Endothelial cell of umbilical vein (primary cell): ENCODE measurements around the gene NR6A1. TPM values are rescaled to one million over a fixed set of nuclear protein-coding genes. Genes with fewer than 3 reads are reported as not detected.

Source experiments
- BruUV-seq: library from RNA; stranded (reverse); fragments of 400-500 nt; replicated peaks from 2 replicates; lab custom pipeline; 2021; lab: Mats Ljungman, UMichigan
- CTCF ChIA-PET: fragments of 300-600, 350-600 bp; sonication (Branson Sonifier 250); formaldehyde crosslinking; loops from one replicate; lab custom pipeline; 2021; ENCODE audit warnings: antibody characterized with exemption, inconsistent platforms; lab: Charles Lee
- POLR2A ChIA-PET: fragments of 300-600, 350-600 bp; sonication (Branson Sonifier 250); formaldehyde crosslinking; loops from one replicate; lab custom pipeline; 2021; ENCODE audit warnings: antibody characterized with exemption, inconsistent platforms; lab: Charles Lee
- DNase-seq: peaks from one replicate; pipeline ENCODE4 v3.0.0-alpha.2; 2011; ENCODE audit warnings: low read depth, low spot score
- FAIRE-seq: peaks from 2 replicates; lab custom pipeline; 2011; peaks lifted over from hg19 to GRCh38; lab: Jason Lieb, UNC
- H2AFZ ChIP-seq: 2 replicates; pipeline ENCODE4 v1.6.0; 2012; ENCODE audit warnings: low read depth, low read length, control low read depth, inconsistent platforms
- H3K27ac ChIP-seq: 2 replicates; pipeline ENCODE4 v1.5.1; 2011; ENCODE audit warnings: low read depth, mild to moderate bottlenecking, control low read depth, low read length, moderate library complexity; ENCODE audit not compliant: insufficient read depth
- H3K27me3 ChIP-seq, 2 experiments: 2 replicates each; pipeline versions ENCODE4 v1.6.0 to v1.6.1; 2011; ENCODE audit warnings: low read length in 2 of 2, mixed read lengths in 1 of 2; ENCODE audit not compliant: control insufficient read depth in 2 of 2, insufficient read depth in 2 of 2
- H3K36me3 ChIP-seq, 2 experiments: 2 replicates in 1 of 2; 3 replicates in 1 of 2; pipeline ENCODE4 v1.5.1; 2011; ENCODE audit warnings: low read length in 2 of 2, mild to moderate bottlenecking in 1 of 2, moderate library complexity in 1 of 2; ENCODE audit not compliant: control insufficient read depth in 2 of 2, insufficient read depth in 2 of 2; ENCODE audit errors: extremely low read depth in 1 of 2
- H3K4me1 ChIP-seq: 3 replicates; pipeline ENCODE4 v1.5.1; 2011; ENCODE audit warnings: mild to moderate bottlenecking, low read length; ENCODE audit not compliant: control insufficient read depth, insufficient read depth; ENCODE audit errors: extremely low read depth
- H3K4me2 ChIP-seq: 2 replicates; pipeline ENCODE4 v1.6.1; 2011; ENCODE audit warnings: low read length, control low read depth, mixed read lengths; ENCODE audit not compliant: insufficient read depth
- H3K4me3 ChIP-seq, 3 experiments: fragments of 200-600 bp in 1 of 3; sonication (generic), shearing (Covaris generic) in 1 of 3; replicated peaks in 1 of 3; 2 replicates each; pipeline ENCODE4 v1.5.1; 2011 to 2016; ENCODE audit warnings: control low read depth in 3 of 3, low read length in 3 of 3, mild to moderate bottlenecking in 2 of 3, inconsistent platforms in 1 of 3, low read depth in 1 of 3, moderate library complexity in 1 of 3; ENCODE audit not compliant: insufficient read depth in 1 of 3
- H3K79me2 ChIP-seq: 2 replicates; pipeline ENCODE4 v1.6.0; 2012; ENCODE audit warnings: low read length, inconsistent platforms; ENCODE audit not compliant: control insufficient read depth, insufficient read depth
- H3K9ac ChIP-seq: replicated peaks from 2 replicates; pipeline ENCODE3; 2011; ENCODE audit warnings: low read length, control low read depth; ENCODE audit not compliant: insufficient read depth; ENCODE audit errors: extremely low read depth
- H3K9me1 ChIP-seq: replicated peaks from 3 replicates; pipeline ENCODE4 v1.6.0; 2011; ENCODE audit warnings: mild to moderate bottlenecking, low read length; ENCODE audit not compliant: control insufficient read depth, insufficient read depth; ENCODE audit errors: extremely low read depth
- H3K9me3 ChIP-seq: replicated peaks from 2 replicates; pipeline ENCODE4 v1.5.1; 2012; ENCODE audit warnings: low read length, inconsistent platforms; ENCODE audit not compliant: control insufficient read depth, insufficient read depth
- H4K20me1 ChIP-seq: replicated peaks from 2 replicates; pipeline ENCODE3; 2011; ENCODE audit warnings: mild to moderate bottlenecking, low read length; ENCODE audit not compliant: control insufficient read depth, insufficient read depth; ENCODE audit errors: extremely low read depth
- EZH2 ChIP-seq: IDR thresholded peaks from 2 replicates; pipeline ENCODE4 v1.6.1; 2012; ENCODE audit warnings: borderline replicate concordance, low read depth, mild to moderate bottlenecking, moderate library complexity, low read length, inconsistent platforms; ENCODE audit not compliant: severe bottlenecking
- FOS ChIP-seq: IDR thresholded peaks from 2 replicates; pipeline ENCODE4 v1.6.1; 2011; ENCODE audit warnings: mild to moderate bottlenecking, low read length, moderate library complexity, borderline replicate concordance; ENCODE audit not compliant: insufficient read depth
- GATA2 ChIP-seq: IDR thresholded peaks from 2 replicates; pipeline ENCODE4 v1.7.0; 2011; ENCODE audit warnings: low read depth, mild to moderate bottlenecking, moderate library complexity, mixed read lengths, low read length; ENCODE audit not compliant: insufficient read length, insufficient read depth
- MAX ChIP-seq: IDR thresholded peaks from 2 replicates; pipeline ENCODE4 v1.6.1; 2011; ENCODE audit not compliant: insufficient read depth, insufficient read length
- MYC ChIP-seq: IDR thresholded peaks from one replicate; pipeline ENCODE4 v1.6.1; 2011; ENCODE audit warnings: mild to moderate bottlenecking, low read depth, low read length
- POLR2A ChIP-seq: IDR thresholded peaks from 2 replicates; pipeline ENCODE4 v1.6.1; 2012; ENCODE audit warnings: low read depth, mild to moderate bottlenecking, control low read depth, low read length
- POLR2AphosphoS5 ChIP-seq: IDR thresholded peaks from 2 replicates; pipeline ENCODE4 v1.6.1; 2012; ENCODE audit warnings: low read depth, mild to moderate bottlenecking, control low read depth, low read length, moderate library complexity; ENCODE audit not compliant: insufficient read depth
- dilution Hi-C: fragments of 300-500 bp; cut with MboI; formaldehyde crosslinking; loops from one replicate; pipeline ENCODE4 v1.15.0; 2019; ENCODE audit warnings: low sequenced_read_pairs; ENCODE audit not compliant: extremely low pct_ligation_motif_present
- intact Hi-C: fragments of 100-400 bp; cut with micrococcal nuclease; formaldehyde crosslinking; loops from one replicate; pipeline ENCODE4 v1.10.0; 2022
- polyA plus RNA-seq, 4 experiments: library from polyadenylated mRNA; depleted of rRNA in 3 of 4; stranded (reverse) in 3 of 4; unstranded in 1 of 4; fragments of >200 nt; gene quantifications; 2 replicates each; pipeline versions ENCODE4 v1.2.1 to v1.2.3, GENCODE V29; 2011 to 2012; ENCODE audit warnings: missing spikeins in 1 of 4
- total RNA-seq: library from RNA; stranded (reverse); gene quantifications from 2 replicates; pipeline ENCODE4 v1.2.3, GENCODE V29; 2021
- TF ChIP-seq, protein P1 (sequence below), 2 donors: IDR thresholded peaks; 1 replicate in 1 of 2; 2 replicates in 1 of 2; pipeline ENCODE4 v1.5.1; 2011; ENCODE audit warnings: low read length in 2 of 2, mild to moderate bottlenecking in 2 of 2, moderate library complexity in 2 of 2, control low read depth in 1 of 2, inconsistent platforms in 1 of 2, low read depth in 1 of 2; ENCODE audit not compliant: insufficient read depth in 1 of 2; ENCODE audit errors: extremely low read depth in 1 of 2

NR6A1 gene
- total and polyA plus RNA-seq, 2 donors (not counting 3 experiments of a cell fraction or from before 2014, with no cell fraction given), result 0.17 to 1.2 TPM

DNA sequence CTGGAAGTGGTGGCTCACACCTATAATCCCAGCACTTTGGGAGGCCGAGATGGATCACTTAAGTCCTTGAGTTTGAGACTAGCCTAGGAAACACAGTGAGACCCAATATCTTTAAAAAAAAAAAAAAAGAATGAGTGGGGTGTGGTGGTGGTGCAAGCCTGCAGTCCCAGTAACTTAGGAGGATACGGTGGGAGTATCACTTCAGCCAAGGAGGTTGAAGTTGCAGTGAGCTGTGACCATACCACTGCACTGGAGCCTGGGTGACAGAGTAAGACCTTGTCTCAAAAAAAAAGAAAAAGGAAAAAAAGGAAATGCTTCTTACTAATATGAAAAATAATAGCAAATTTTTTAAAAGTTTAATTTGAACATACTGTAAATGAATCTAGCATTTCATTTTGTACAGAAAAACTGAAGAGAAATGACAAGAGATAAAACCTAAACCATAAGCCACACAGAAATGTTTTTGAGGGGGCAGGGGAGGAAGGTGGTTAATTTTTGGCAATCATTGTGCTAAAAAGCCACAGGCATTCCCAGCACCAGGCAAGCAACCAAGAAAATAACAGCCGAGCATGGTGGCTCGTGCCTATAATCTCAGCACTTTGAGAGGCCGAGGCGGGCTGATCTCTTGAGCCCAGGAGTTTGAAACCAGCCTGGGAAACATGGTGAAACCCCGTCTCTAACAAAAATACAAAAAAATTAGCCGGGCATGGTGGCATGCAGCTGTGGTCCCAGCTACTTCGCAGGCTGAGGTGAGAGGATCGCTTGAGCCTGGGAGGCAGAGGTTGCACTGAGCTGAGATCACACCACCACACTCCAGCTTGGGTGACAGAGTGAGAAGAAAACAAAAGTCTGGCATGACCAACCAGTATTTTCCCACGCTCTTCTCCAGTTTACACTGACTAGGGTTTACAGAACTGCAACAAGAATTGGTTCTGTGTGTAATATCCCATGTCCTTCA lies 149.5 kb downstream of the NR6A1 start:
- dilution Hi-C loops, result no loop called here
- Histone ChIP-seq H3K27me3 (peaks cover 0 to 4% of the 10 kb centered on the region in 2 experiments), H3K36me3 (no peaks in the 10 kb centered on the region), H3K4me1 (no peaks in the 10 kb centered on the region), H4K20me1 (no peaks in the 10 kb centered on the region), H3K4me3 (no peak overlapping the region), H3K9me3 (no peaks in the 10 kb centered on the region), H3K9me1 (no peaks in the 10 kb centered on the region), H3K9ac (no peak overlapping the region), H3K27ac (no peak overlapping the region), H3K4me2 (no peak overlapping the region), H3K79me2 (no peaks in the 10 kb centered on the region), H2AFZ (no peak overlapping the region)
- FAIRE-seq, result no peak
- TF ChIP-seq, protein P1, sequence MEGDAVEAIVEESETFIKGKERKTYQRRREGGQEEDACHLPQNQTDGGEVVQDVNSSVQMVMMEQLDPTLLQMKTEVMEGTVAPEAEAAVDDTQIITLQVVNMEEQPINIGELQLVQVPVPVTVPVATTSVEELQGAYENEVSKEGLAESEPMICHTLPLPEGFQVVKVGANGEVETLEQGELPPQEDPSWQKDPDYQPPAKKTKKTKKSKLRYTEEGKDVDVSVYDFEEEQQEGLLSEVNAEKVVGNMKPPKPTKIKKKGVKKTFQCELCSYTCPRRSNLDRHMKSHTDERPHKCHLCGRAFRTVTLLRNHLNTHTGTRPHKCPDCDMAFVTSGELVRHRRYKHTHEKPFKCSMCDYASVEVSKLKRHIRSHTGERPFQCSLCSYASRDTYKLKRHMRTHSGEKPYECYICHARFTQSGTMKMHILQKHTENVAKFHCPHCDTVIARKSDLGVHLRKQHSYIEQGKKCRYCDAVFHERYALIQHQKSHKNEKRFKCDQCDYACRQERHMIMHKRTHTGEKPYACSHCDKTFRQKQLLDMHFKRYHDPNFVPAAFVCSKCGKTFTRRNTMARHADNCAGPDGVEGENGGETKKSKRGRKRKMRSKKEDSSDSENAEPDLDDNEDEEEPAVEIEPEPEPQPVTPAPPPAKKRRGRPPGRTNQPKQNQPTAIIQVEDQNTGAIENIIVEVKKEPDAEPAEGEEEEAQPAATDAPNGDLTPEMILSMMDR (IDR thresholded peaks at IDR 0.05; ENCODE audit: extremely low read depth in 1 of 2, insufficient read depth in 1 of 2, low read depth in 1 of 2, low read length in 2 of 2), result no peak
- no peak for TF ChIP-seq POLR2A
- ChIA-PET POLR2A (no interaction called here), CTCF (interaction anchor here (1.4 to 2.9 kb wide), 4 partner anchors 13 to 94 kb away, joined by 3 to 7 read pairs (median 4); no protein-coding TSS in a partner anchor)
- intact Hi-C loops, result no loop called here
- DNase-seq, result no peak
- no TSS peak for BruUV-seq

GRCh38 chr9:124618476-124618875 lies 152.6 kb downstream of the NR6A1 start:
- Histone ChIP-seq H3K4me2 (no peak overlapping the region), H3K4me1 (no peaks in the 10 kb centered on the region), H3K27me3 (peaks cover 0 to 11% of the 10 kb centered on the region in 2 experiments), H2AFZ (no peak overlapping the region), H3K36me3 (no peaks in the 10 kb centered on the region), H3K27ac (no peak overlapping the region), H3K79me2 (no peaks in the 10 kb centered on the region), H3K9ac (no peak overlapping the region), H3K9me3 (no peaks in the 10 kb centered on the region), H4K20me1 (no peaks in the 10 kb centered on the region), H3K9me1 (no peaks in the 10 kb centered on the region), H3K4me3 (no peak overlapping the region)
- TF ChIP-seq MAX (no peak), POLR2AphosphoS5 (no peak), EZH2 (no peak), GATA2 (no peak), FOS (no peak), MYC (no peak)
- TF ChIP-seq, protein P1 (IDR thresholded peaks at IDR 0.05; ENCODE audit: extremely low read depth in 1 of 2, insufficient read depth in 1 of 2, low read depth in 1 of 2, low read length in 2 of 2), result no peak
- POLR2A ChIA-PET, result no interaction called here
- no peak for FAIRE-seq
- CTCF ChIA-PET, result interaction anchor here (0.6 to 9.0 kb wide), 9 partner anchors 14 to 235 kb away, joined by 3 to 439 read pairs (median 17); partner anchors contain the start of genes NR6A1 and WDR38
- no peak for DNase-seq
- intact Hi-C loops, result no loop called here
- dilution Hi-C loops, result no loop called here
- BruUV-seq, result no TSS peak
